NCI-H82 (cell line): ENCODE results near the gene SAA2.
"Not testable (repeated sequence)": the region's sequence is repeated elsewhere in the genome, so short reads cannot be mapped to it uniquely, and the experiment has no call there.

Experiments
- DNase-seq: peaks from one replicate; lab custom pipeline; 2025; lab: John Stamatoyannopoulos, UW

SAA2 gene

GRCh38 chr11:18248561-18248960, at the start of gene SAA2:
TSS of gene SAA2 (minus strand) at chr11:18248668. CDS start at chr11:18248011, 657 bp downstream.
- no peak for DNase-seq

- DNase-seq, result no peak
Measured at GRCh38 chr11:18295316-18295715, 46.8 kb upstream of the SAA2 start.

- no peak for DNase-seq
Measured at GRCh38 chr11:18294862-18295261, 46.4 kb upstream of the SAA2 start.

- no peak for DNase-seq
Measured at GRCh38 chr11:18288911-18289310, 40.4 kb upstream of the SAA2 start.

- no peak for DNase-seq
Measured at GRCh38 chr11:18285841-18286240, 37.4 kb upstream of the SAA2 start.

GRCh38 chr11:18282626-18283025, 34.2 kb upstream of the SAA2 start:
- no peak for DNase-seq

GRCh38 chr11:18280438-18281045, 32.1 kb upstream of the SAA2 start:
- no peak for DNase-seq

- no peak for DNase-seq
Measured at GRCh38 chr11:18277565-18278271, 29.2 kb upstream of the SAA2 start.

- no peak for DNase-seq
Measured at GRCh38 chr11:18271206-18271605, 22.7 kb upstream of the SAA2 start.

- no peak for DNase-seq
Measured at GRCh38 chr11:18270102-18270501, 21.6 kb upstream of the SAA2 start.

- DNase-seq, result not testable (repeated sequence)
Measured at GRCh38 chr11:18269252-18269651, 20.8 kb upstream of the SAA2 start.

- not testable (repeated sequence) for DNase-seq
Measured at GRCh38 chr11:18267335-18268133, 19.1 kb upstream of the SAA2 start.

- no peak for DNase-seq
Measured at GRCh38 chr11:18265949-18266348, 17.5 kb upstream of the SAA2 start, which contains the start of gene SAA1. TSS of gene SAA1 (plus strand) at chr11:18266264. CDS start at chr11:18266888, 624 bp downstream.

- no peak for DNase-seq
Measured at GRCh38 chr11:18264677-18265555, 16.4 kb upstream of the SAA2 start.

GRCh38 chr11:18264035-18264434, 15.6 kb upstream of the SAA2 start:
- DNase-seq, result no peak

GRCh38 chr11:18262681-18263350, 14.3 kb upstream of the SAA2 start:
- DNase-seq, result not testable (repeated sequence)

GRCh38 chr11:18261721-18262120, 13.3 kb upstream of the SAA2 start:
- DNase-seq, result no peak

GRCh38 chr11:18259259-18259658, 10.8 kb upstream of the SAA2 start:
- no peak for DNase-seq

- DNase-seq, result no peak
Measured at GRCh38 chr11:18254781-18255361, 6.4 kb upstream of the SAA2 start.

- no peak for DNase-seq
Measured at GRCh38 chr11:18253778-18254338, 5.4 kb upstream of the SAA2 start.

GRCh38 chr11:18253233-18253632, 4.8 kb upstream of the SAA2 start:
- no peak for DNase-seq
